ENCODE measurements around the gene KCNIP1.

GRCh38 chr5:170745481-170746071 is 241.8 kb downstream of the KCNIP1 start:
- TF ChIP-seq GATA2 (IDR thresholded peaks at IDR 0.05; ENCODE audit: low read depth, low read length), result 0 out of 2 replicates have a peak, but pooled peaks have one; percentile 48
- no peak for TF ChIP-seq GATA3 (IDR thresholded peaks at IDR 0.05; ENCODE audit: low read depth, low read length)

Data from SH-SY5Y (cell line).